H9 (cell line): ENCODE results near the gene C6orf62. TPM values are rescaled to one million over a fixed set of nuclear protein-coding genes. Genes with fewer than 3 reads are reported as not detected.

Source experiments
- DNase-seq: peaks from one replicate; pipeline ENCODE4 v3.0.0-alpha.2; 2017
- H2AFZ ChIP-seq: one replicate; pipeline ENCODE4 v1.6.1; 2013; ENCODE audit warnings: mild to moderate bottlenecking, low read length, control low read depth, moderate library complexity
- H2AK5ac ChIP-seq: 2 replicates; pipeline ENCODE4 v1.6.1; 2013; ENCODE audit warnings: low read length, control low read depth, mixed read lengths; ENCODE audit not compliant: insufficient read length
- H2BK120ac ChIP-seq: one replicate; pipeline ENCODE4 v1.6.1; 2013; ENCODE audit warnings: low read depth, mild to moderate bottlenecking, low read length, control low read depth, inconsistent platforms; ENCODE audit not compliant: poor library complexity, severe bottlenecking
- H2BK12ac ChIP-seq: 2 replicates; pipeline ENCODE4 v1.6.1; 2013; ENCODE audit warnings: low read length, control low read depth, mixed read lengths, low read depth; ENCODE audit not compliant: insufficient read length
- H2BK15ac ChIP-seq: 2 replicates; pipeline ENCODE4 v1.6.1; 2013; ENCODE audit warnings: low read depth, low read length, control low read depth
- H2BK20ac ChIP-seq: one replicate; pipeline ENCODE4 v1.6.1; 2013; ENCODE audit warnings: low read depth, mild to moderate bottlenecking, low read length, control low read depth, inconsistent platforms; ENCODE audit not compliant: poor library complexity, severe bottlenecking
- H2BK5ac ChIP-seq: 2 replicates; pipeline ENCODE4 v1.6.1; 2013; ENCODE audit warnings: low read length, control low read depth, mixed read lengths; ENCODE audit not compliant: insufficient read length
- H3K14ac ChIP-seq: 2 replicates; pipeline ENCODE4 v1.6.1; 2013; ENCODE audit warnings: low read length, control low read depth; ENCODE audit not compliant: insufficient read depth
- H3K18ac ChIP-seq: 2 replicates; pipeline ENCODE4 v1.6.1; 2013; ENCODE audit warnings: low read depth, mild to moderate bottlenecking, mixed read lengths, low read length, control low read depth; ENCODE audit not compliant: insufficient read length
- H3K23ac ChIP-seq: 2 replicates; pipeline ENCODE4 v1.6.1; 2013; ENCODE audit warnings: low read length, control low read depth, mixed read lengths, low read depth; ENCODE audit not compliant: insufficient read length
- H3K23me2 ChIP-seq: 2 replicates; pipeline ENCODE4 v1.6.1; 2013; ENCODE audit warnings: low read depth, mild to moderate bottlenecking, mixed read lengths, low read length, control low read depth; ENCODE audit not compliant: insufficient read length, poor library complexity, severe bottlenecking
- H3K27ac ChIP-seq: 2 replicates; pipeline ENCODE4 v1.5.1; 2013; ENCODE audit warnings: low read length, control low read depth, mixed read lengths, low read depth; ENCODE audit not compliant: insufficient read length
- H3K27me3 ChIP-seq: 2 replicates; pipeline ENCODE4 v1.6.1; 2013; ENCODE audit warnings: low read length, control low read depth, inconsistent platforms; ENCODE audit not compliant: insufficient read depth
- H3K4ac ChIP-seq: 2 replicates; pipeline ENCODE4 v1.6.1; 2013; ENCODE audit warnings: low read depth, mild to moderate bottlenecking, control low read depth, inconsistent platforms, low read length, moderate library complexity
- H3K4me1 ChIP-seq: 2 replicates; pipeline ENCODE4 v1.6.1; 2013; ENCODE audit warnings: low read length, control low read depth, inconsistent platforms; ENCODE audit not compliant: insufficient read depth
- H3K4me2 ChIP-seq: 2 replicates; pipeline ENCODE4 v1.6.1; 2013; ENCODE audit warnings: low read length, control low read depth, mixed read lengths; ENCODE audit not compliant: insufficient read length, insufficient read depth
- H3K56ac ChIP-seq: 2 replicates; pipeline ENCODE4 v1.6.1; 2013; ENCODE audit warnings: low read depth, mild to moderate bottlenecking, mixed read lengths, low read length, control low read depth; ENCODE audit not compliant: insufficient read length
- H3K79me1 ChIP-seq: 2 replicates; pipeline ENCODE4 v1.6.1; 2013; ENCODE audit warnings: low read depth, mild to moderate bottlenecking, moderate library complexity, low read length, control low read depth, inconsistent platforms; ENCODE audit not compliant: insufficient read depth, poor library complexity, severe bottlenecking
- H3K79me2 ChIP-seq: 2 replicates; pipeline ENCODE4 v1.6.1; 2013; ENCODE audit warnings: low read length, control low read depth, inconsistent platforms; ENCODE audit not compliant: insufficient read depth
- H3K9ac ChIP-seq: 2 replicates; pipeline ENCODE4 v1.6.1; 2013; ENCODE audit warnings: low read length, control low read depth, mixed read lengths; ENCODE audit not compliant: insufficient read length; ENCODE audit errors: extremely low read depth
- H3K9me3 ChIP-seq: one replicate; pipeline ENCODE4 v1.6.1; 2013; ENCODE audit warnings: low read depth, low read length, inconsistent platforms; ENCODE audit not compliant: control insufficient read depth
- H3T11ph ChIP-seq: one replicate; pipeline ENCODE4 v1.6.1; 2013; ENCODE audit warnings: mild to moderate bottlenecking, low read length, control low read depth, inconsistent platforms
- H4K20me1 ChIP-seq: one replicate; pipeline ENCODE4 v1.6.1; 2013; ENCODE audit not compliant: control insufficient read depth, insufficient read length, insufficient read depth
- H4K5ac ChIP-seq: 2 replicates; pipeline ENCODE4 v1.6.1; 2013; ENCODE audit warnings: low read depth, mild to moderate bottlenecking, mixed read lengths, low read length, control low read depth; ENCODE audit not compliant: insufficient read length
- H4K8ac ChIP-seq: replicated peaks from 2 replicates; pipeline ENCODE4 v1.6.1; 2013; ENCODE audit warnings: low read length, control low read depth, mixed read lengths, low read depth; ENCODE audit not compliant: insufficient read length
- H4K91ac ChIP-seq: 2 replicates; pipeline ENCODE4 v1.6.1; 2013; ENCODE audit warnings: low read depth, mild to moderate bottlenecking, moderate library complexity, mixed read lengths, low read length, control low read depth; ENCODE audit not compliant: insufficient read length
- H3K27ac Mint-ChIP-seq, 3 experiments: 2 replicates in 2 of 3; 3 replicates in 1 of 3; pipeline ENCODE4 v1.8.0; 2020 to 2021; ENCODE audit warnings: mixed read lengths in 3 of 3, mild to moderate bottlenecking in 1 of 3, moderate library complexity in 1 of 3
- H3K27me3 Mint-ChIP-seq: 2 replicates; pipeline ENCODE4 v1.8.0; 2021; ENCODE audit warnings: low read depth, mild to moderate bottlenecking, moderate library complexity, mixed read lengths
- H3K36me3 Mint-ChIP-seq, 3 experiments: 2 replicates in 2 of 3; 3 replicates in 1 of 3; pipeline ENCODE4 v1.8.0; 2020 to 2021; ENCODE audit warnings: low read depth in 3 of 3, mixed read lengths in 3 of 3; ENCODE audit not compliant: insufficient read depth in 1 of 3
- H3K4me1 Mint-ChIP-seq, 2 experiments: 2 replicates each; pipeline ENCODE4 v1.8.0; 2020; ENCODE audit warnings: mixed read lengths in 2 of 2
- H3K4me3 Mint-ChIP-seq, 2 experiments: 2 replicates in 1 of 2; 3 replicates in 1 of 2; pipeline ENCODE4 v1.8.0; 2020 to 2021; ENCODE audit warnings: mild to moderate bottlenecking in 2 of 2, mixed read lengths in 2 of 2, moderate library complexity in 1 of 2
- H3K9me3 Mint-ChIP-seq, 2 experiments: 2 replicates in 1 of 2; 3 replicates in 1 of 2; pipeline ENCODE4 v1.8.0; 2020; ENCODE audit warnings: mild to moderate bottlenecking in 2 of 2, mixed read lengths in 2 of 2, moderate library complexity in 1 of 2
- CTCF ChIP-seq: fragments of 200-600 bp; sonication (generic); conservative IDR thresholded peaks from 3 replicates; pipeline ENCODE4 v1.8.0; 2021; ENCODE audit warnings: antibody characterized with exemption, mild to moderate bottlenecking
- WGBS: extraction: QIAGEN DNeasy Blood & Tissue Kit; methylation state at CpG from one replicate; pipeline ENCODE4 v1.1.7; 2013; ENCODE audit warnings: missing lambda C conversion rate, low lambda C conversion rate, mixed read lengths; ENCODE audit not compliant: insufficient read length; ENCODE audit errors: extremely low coverage; 5-methylcytosine and 5-hydroxymethylcytosine counted together
- total RNA-seq: library from RNA; stranded (reverse); gene quantifications from 2 replicates; pipeline ENCODE4 v1.2.1, GENCODE V29; 2021

C6orf62 gene
- total RNA-seq, 1 experiment from 2014 or later, result 125 TPM

- Histone ChIP-seq H3K79me1 (no peaks in the 10 kb centered on the region), H3K9me3 (no peaks in the 10 kb centered on the region), H2AFZ (no peak overlapping the region), H3K79me2 (peaks cover 8% of the 10 kb centered on the region; the same call in 1 of the 2 replicates), H3K23me2 (peaks cover 12% of the 10 kb centered on the region), H4K20me1 (no peaks in the 10 kb centered on the region), H3K14ac (no peak overlapping the region), H3K23ac (no peak overlapping the region), H3K56ac (no peak overlapping the region), H2BK12ac (no peak overlapping the region), H3K4me1 (peaks cover 6% of the 10 kb centered on the region; the same call in 1 of the 2 replicates), H2AK5ac (no peak overlapping the region), H3K27ac (no peak overlapping the region), H3K9ac (no peak overlapping the region), H3K4ac (no peak overlapping the region), H2BK20ac (no peak overlapping the region), H3K18ac (no peak overlapping the region), H2BK120ac (no peak overlapping the region), H3K27me3 (no peaks in the 10 kb centered on the region), H2BK15ac (no peak overlapping the region), H4K91ac (no peak overlapping the region), H3K4me2 (no peak overlapping the region), H3T11ph (no peak overlapping the region), H4K5ac (no peak overlapping the region), H4K8ac (no peak overlapping the region), H2BK5ac (no peak overlapping the region)
- no peak for DNase-seq
- no CpG with 5 or more reads among the region's 1 CpG for WGBS
- no peak overlapping the region; a peak in 1 of 5 replicates for H3K4me3 Mint-ChIP-seq
- H3K9me3 Mint-ChIP-seq, result peaks cover 0 to 4% of the 10 kb centered on the region in 2 experiments; a peak in 2 of 5 replicates
- H3K27me3 Mint-ChIP-seq, result no peaks in the 10 kb centered on the region
- no peak overlapping the region for H3K27ac Mint-ChIP-seq
- H3K36me3 Mint-ChIP-seq, result peaks cover 31 to 51% (median 43%) of the 10 kb centered on the region in 3 experiments
- peaks cover 42 to 44% of the 10 kb centered on the region in 2 experiments for H3K4me1 Mint-ChIP-seq
- TF ChIP-seq CTCF, result no peak
These were observed 55.8 kb downstream of the C6orf62 start for GRCh38 chr6:24663189-24663588.
